DMS79 treated with DMSO at 0.1 percent for 48 hours (cell line): ENCODE results near the gene SPAG16.
"Not testable (repeated sequence)": the region's sequence is repeated elsewhere in the genome, so short reads cannot be mapped to it uniquely, and the experiment has no call there.

Source experiments
- DNase-seq: peaks from one replicate; lab custom pipeline; 2025; lab: John Stamatoyannopoulos, UW

The SPAG16 gene

DNA sequence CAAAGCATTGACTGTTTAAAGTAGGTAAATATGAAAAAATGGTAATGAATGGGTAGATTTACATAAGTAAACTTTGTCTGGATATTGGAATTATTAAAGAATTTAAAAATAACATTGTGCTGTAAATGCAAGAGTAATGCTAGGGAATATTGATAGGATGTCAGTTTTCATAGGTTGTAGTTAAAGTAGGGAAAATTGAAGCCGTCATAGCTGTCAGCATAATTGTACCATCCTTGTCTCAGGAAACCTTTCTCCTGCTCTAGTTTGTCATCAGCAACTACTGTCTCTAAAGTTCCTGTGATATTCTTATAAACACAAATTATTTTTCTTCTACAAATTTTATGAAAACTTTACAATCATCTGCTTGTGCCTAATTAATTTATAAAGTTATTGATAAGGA, 10.1 kb upstream of the SPAG16 start:
- DNase-seq: no peak

- DNase-seq: no peak
Measured at GRCh38 chr2:213275265-213275664, 9.0 kb upstream of the SPAG16 start.

DNA sequence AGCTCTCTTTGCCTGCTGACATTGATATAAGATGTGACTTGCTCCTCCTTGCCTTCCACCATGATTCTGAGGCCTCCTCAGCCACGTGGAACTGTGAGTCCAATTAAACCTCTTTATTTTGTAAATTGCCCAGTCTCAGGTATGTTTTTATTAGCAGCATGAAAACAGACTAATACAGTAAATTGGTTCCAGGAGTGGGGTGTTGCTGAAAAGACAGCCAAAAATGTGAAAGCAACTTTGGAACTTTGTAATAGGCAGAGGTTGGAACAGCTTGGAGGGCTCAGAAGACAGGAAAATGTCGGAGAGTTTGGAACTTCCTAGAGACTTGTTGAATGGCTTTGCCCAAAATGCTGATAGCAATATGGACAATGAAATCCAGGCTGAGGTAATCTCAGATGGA, 7.1 kb upstream of the SPAG16 start:
- DNase-seq: not testable (repeated sequence)

- no peak for DNase-seq
Measured at GRCh38 chr2:213279116-213279620, 5.1 kb upstream of the SPAG16 start.

DNA sequence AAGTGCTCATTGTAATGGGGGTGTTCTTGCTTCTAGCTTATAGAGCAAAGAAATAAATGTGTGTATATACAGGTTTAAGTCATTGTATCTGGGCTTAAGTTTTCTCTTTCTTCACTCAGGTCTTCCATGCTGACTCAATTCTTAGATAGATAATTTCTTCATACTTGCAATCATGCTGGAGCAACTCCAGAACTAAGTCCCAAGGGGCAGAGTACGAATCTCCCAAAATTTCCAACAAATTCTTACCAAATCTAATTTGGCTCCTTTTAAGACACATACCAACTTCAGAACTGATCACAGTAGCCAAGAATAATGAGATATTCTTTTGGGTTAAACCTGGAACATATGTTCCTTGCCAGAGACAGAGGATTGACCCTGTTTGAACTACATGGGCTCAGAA, 4.3 kb upstream of the SPAG16 start:
- no peak for DNase-seq

DNA sequence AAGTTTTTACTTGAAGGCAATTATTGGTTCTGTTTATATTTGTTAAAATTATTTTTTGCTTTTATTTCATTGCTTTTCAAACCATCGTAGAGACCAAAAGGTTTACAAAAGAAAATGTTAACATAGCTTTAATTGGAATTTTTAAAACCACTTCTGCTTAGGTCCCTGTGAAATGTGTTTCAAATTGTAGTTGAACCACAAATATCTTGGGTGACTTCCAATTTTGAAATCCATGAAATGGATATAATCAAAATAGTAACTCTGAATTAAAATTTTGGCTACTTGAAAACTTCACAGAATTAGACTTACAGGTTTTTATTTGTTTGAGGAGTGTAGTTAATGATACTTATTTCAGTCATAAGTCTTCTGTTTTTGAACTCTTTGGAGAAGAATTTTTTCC, 3.1 kb upstream of the SPAG16 start:
- no peak for DNase-seq

DNA sequence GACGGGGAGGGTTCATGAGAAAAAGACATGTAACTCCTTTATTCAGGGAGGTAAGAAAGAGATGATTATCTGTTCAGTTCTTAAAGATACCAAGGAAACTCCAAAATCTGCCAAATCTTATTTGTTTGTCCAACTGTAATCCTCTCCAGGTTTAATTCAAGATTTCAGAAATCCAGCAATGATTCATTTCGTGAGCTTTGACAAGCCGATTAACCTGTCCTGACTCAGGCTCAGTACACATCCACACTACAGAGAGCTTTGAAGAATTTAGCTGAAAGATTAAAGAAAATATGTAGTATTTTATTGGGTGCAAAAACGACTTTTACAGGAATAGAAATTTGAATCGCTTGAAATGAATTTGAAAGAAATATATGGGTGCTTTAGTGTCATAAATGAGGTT, 1.1 kb downstream of the SPAG16 start:
- no peak for DNase-seq

- no peak for DNase-seq
Measured at GRCh38 chr2:213286161-213286560, 1.9 kb downstream of the SPAG16 start.

- DNase-seq: no peak
Measured at GRCh38 chr2:213288913-213289700, 4.8 kb downstream of the SPAG16 start.

DNA sequence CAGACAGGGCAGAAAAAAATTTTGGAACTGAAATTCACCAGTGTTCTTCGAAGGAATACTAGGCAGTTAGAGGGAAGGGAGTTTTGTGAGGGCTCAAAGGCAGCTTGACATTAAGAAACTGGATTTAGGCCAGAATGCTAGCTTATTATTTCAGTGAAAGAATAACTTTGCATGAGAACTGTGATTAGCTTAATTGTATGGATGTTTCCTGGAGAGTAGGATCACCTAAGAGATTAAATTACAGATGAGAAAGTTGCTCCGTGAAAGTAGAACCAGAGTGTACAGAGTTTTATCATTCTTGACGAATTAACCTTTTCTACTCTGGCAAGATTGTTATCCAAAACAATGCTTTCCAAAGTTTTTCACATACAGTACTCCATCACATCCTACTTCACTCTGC, 6.2 kb downstream of the SPAG16 start:
- DNase-seq: no peak

GRCh38 chr2:213296270-213296669, 12.0 kb downstream of the SPAG16 start:
- no peak for DNase-seq

GRCh38 chr2:213306316-213306942, 22.2 kb downstream of the SPAG16 start:
- DNase-seq: no peak

GRCh38 chr2:213315168-213315876, 31.1 kb downstream of the SPAG16 start:
- no peak for DNase-seq

- no peak for DNase-seq
Measured at GRCh38 chr2:213316001-213316735, 31.9 kb downstream of the SPAG16 start.

DNA sequence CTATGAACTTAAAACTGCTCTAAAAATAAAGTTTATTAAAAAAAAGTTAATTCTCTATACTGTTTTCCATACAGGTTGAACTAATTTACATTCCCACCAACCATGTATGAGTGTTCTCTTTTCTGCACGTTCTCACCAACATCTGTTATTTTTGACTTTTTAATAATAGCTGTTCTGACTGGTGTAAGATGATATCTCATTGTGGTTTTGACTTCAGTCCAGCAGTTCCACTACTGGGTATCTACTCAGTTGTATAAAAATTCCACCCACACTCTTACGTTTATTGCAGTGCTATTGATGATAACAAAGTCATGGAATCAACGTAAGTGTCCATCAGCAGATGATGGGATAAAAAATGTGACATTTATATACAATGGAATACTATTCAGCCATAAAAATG, 33.7 kb downstream of the SPAG16 start:
- no peak for DNase-seq

DNA sequence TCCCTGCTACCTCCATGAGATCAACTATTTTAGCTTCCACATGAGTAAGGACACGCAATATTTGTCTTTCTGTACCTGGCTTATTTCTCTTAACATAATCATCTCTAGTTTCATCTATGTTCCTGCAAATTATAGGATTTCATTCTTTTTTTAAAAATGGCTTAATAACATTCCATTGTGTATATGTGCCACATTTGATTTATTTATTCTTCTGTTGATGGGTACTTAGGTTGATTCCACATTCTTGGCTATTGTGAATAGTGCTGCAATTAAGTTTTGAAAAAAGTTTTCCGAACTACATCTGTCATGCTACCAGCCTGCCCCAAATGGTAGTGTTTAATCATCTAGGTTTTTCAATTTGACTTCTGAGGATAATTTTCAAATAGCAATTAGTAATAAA, 36.3 kb downstream of the SPAG16 start:
- no peak for DNase-seq

DNA sequence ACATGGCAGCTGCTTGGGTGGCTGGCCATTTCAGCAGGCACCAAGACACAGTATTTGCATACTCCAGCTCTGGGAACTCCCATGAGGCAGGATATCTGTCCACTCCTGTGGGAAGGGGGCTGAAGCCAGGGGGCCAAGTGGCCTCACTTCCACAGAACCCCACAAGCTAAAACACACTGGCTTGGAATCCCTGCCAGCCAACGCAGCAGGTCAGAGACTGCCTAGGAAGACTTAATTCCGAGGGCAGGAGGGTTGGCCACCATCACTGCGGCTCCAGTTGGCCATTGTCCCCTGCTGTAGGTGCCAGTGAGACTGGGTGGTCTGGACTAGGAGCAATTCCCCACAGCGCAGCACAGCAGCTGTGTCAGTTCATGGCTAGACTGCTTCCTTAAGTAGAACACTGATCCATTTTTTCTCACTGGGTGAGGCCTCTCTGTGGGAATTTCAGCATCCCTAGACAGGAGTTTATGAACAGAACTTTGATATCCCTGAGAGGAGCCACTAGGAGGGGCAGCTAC, 52.0 kb downstream of the SPAG16 start:
- DNase-seq: no peak

- DNase-seq: no peak
Measured at GRCh38 chr2:213353419-213353818, 69.2 kb downstream of the SPAG16 start.

GRCh38 chr2:213376644-213377043, 92.4 kb downstream of the SPAG16 start:
- no peak for DNase-seq

DNA sequence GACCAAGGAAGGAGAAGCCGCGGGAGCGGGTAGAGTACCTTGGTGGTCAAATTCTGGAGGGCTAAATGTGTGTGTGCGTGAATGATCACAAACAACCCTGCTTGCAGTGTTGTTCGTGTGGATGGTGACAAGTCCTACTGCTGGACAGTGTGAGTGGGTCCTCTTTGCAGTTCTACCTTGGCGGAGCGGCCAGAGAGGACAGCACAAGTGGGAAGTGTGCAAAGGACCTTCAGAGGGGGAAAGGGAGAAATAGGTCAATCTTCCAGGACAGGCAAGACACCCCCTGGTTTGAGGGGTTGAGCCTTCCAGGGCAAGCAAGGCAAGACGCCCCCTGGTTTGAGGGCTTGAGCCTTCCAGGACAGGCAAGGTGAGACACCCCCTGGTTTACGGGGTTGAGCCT, 122.8 kb downstream of the SPAG16 start:
- DNase-seq: not testable (repeated sequence)

DNA sequence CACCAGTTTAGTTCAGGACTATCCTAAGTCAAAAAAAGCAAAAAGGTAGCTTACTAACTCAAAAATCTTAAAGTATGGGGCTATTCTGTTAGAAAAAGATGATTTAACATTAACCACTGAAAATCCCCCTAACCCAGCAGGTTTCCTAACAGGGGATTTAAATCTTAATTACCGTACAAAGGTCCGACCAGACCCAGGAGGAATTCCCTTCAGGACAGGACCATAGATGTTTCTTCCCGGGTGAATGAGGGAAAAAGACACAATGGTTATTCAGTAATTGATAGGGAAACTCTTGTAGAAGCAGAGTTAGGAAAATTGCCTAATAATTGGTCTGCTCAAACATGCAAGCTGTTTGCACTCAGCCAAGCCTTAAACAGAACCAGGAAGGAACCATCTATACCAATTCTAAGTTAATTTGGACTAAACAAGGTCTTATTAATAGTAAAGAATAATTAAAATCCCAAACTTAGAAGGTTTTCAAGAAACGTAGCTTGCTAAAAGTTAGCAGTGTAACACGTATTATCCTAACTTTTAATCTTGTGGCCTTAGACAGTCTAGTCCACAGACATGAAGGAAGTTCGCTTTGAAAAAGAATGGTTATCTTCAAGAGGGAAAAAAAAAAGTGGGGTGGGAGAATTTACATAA, 124.3 kb downstream of the SPAG16 start:
- DNase-seq: not testable (repeated sequence)
